ENCODE results near the gene SLC22A6. TPM values are rescaled to one million over a fixed set of nuclear protein-coding genes. Genes with fewer than 3 reads are reported as not detected.
"Not testable (repeated sequence)": the region's sequence is repeated elsewhere in the genome, so short reads cannot be mapped to it uniquely, and the experiment has no call there.

Gene SLC22A6
- total RNA-seq, 4 donors from 2014 or later = not detected

GRCh38 chr11:62957147-62957546, 27.6 kb downstream of the SLC22A6 start:
- DNase-seq (ENCODE audit: low spot score) (no peak), ATAC-seq (ENCODE audit: low FRiP score) (no peak)
- TF ChIP-seq, protein P1, sequence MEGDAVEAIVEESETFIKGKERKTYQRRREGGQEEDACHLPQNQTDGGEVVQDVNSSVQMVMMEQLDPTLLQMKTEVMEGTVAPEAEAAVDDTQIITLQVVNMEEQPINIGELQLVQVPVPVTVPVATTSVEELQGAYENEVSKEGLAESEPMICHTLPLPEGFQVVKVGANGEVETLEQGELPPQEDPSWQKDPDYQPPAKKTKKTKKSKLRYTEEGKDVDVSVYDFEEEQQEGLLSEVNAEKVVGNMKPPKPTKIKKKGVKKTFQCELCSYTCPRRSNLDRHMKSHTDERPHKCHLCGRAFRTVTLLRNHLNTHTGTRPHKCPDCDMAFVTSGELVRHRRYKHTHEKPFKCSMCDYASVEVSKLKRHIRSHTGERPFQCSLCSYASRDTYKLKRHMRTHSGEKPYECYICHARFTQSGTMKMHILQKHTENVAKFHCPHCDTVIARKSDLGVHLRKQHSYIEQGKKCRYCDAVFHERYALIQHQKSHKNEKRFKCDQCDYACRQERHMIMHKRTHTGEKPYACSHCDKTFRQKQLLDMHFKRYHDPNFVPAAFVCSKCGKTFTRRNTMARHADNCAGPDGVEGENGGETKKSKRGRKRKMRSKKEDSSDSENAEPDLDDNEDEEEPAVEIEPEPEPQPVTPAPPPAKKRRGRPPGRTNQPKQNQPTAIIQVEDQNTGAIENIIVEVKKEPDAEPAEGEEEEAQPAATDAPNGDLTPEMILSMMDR (IDR thresholded peaks at IDR 0.05) = no peak

GRCh38 chr11:62954478-62954877, 30.3 kb downstream of the SLC22A6 start:
- no peak for DNase-seq (ENCODE audit: low spot score)
- TF ChIP-seq, protein P1 (IDR thresholded peaks at IDR 0.05) = no peak
- ATAC-seq (ENCODE audit: low FRiP score) = no peak

- TF ChIP-seq, protein P1 (IDR thresholded peaks at IDR 0.05) = no peak
- DNase-seq (ENCODE audit: low spot score) = no peak
- no peak for ATAC-seq (ENCODE audit: low FRiP score)
These were observed 31.0 kb downstream of the SLC22A6 start for GRCh38 chr11:62953811-62954210.

DNA sequence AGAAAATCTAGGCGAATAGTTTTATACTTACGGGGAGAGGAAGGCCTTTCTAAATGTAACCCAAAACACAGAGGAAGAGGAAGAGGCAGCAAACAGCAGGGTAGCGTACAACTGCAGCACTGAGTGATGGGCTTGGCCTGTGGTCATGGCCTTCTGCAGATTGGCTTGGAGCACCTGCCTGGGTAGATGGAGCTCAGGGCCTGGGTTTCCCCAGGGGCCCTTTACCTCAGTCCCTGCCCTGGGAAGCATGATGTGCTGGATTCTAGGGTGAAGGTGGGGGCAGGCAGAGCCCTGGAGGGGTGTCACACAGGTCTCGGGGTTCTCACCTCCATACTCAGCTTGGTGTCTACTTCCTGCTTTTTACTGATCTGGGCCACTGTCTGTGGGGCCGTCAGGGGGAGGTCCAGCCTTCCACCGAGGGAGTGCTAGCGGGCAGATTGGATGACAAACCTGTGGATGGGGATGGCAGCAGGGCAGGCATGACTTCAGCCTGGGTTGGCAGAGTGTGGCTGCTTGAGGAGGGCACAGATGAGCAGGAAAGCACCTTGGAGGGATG, 35.9 kb downstream of the SLC22A6 start:
- no peak for ATAC-seq (ENCODE audit: low FRiP score)
- DNase-seq (ENCODE audit: low spot score) = no peak
- TF ChIP-seq, protein P1 (IDR thresholded peaks at IDR 0.05) = no peak

DNA sequence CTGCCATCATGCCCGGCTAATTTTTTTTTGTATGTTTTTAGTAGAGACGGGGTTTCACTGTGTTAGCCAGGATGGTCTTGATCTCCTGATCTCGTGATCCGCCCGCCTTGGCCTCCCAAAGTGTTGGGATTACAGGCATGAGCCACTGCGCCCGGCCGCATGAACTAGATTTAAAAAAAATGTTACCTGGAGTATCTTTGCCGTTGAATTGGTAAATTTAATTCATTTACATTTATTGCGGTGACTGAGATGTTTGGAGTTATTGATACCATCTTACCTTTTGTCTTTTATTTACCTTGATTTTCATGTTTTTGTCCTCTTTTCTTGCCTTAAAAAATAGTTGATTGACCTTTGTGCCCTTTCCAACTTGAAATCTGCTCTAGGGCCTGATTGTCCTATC, 39.2 kb downstream of the SLC22A6 start:
- not testable (repeated sequence) for DNase-seq (ENCODE audit: low spot score); ATAC-seq (ENCODE audit: low FRiP score)

DNA sequence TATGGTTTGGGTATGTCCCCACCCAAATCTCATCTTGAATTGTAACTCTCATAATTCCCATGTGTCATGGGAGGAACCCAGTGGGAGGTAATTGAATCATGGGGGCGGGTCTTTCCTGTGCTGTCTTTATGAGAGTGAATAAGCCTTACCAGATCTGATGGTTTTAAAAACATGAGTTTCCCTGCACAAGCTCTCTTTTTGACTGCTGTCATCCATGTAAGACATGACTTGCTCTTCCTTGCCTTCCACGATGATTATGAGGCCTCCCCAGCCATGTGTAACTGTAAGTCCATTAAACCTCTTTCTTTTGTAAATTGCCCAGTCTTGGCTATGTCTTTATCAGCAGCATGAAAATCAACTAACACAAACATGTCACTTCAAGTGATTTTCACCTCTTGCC, 47.2 kb downstream of the SLC22A6 start:
- ATAC-seq (ENCODE audit: low FRiP score); DNase-seq (ENCODE audit: low spot score): not testable (repeated sequence)

DNA sequence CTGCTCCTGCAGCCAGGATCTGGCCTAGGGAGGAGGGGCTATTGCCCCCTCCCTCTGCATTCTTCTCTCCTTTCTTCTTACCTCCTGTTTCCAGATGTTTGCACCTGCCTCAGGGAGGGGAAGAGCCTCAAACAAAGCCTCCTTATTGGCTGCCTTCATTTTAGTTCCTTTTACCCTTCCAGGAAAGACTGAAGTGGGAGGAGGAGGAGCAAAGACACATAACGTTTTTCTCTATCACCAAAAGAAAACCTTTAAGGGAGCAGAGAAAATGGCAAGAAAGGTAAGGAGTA, 50.3 kb downstream of the SLC22A6 start:
- DNase-seq (ENCODE audit: low spot score) = no peak
- ATAC-seq (ENCODE audit: low FRiP score) = no peak
- TF ChIP-seq, protein P1 (IDR thresholded peaks at IDR 0.05) = no peak

DNA sequence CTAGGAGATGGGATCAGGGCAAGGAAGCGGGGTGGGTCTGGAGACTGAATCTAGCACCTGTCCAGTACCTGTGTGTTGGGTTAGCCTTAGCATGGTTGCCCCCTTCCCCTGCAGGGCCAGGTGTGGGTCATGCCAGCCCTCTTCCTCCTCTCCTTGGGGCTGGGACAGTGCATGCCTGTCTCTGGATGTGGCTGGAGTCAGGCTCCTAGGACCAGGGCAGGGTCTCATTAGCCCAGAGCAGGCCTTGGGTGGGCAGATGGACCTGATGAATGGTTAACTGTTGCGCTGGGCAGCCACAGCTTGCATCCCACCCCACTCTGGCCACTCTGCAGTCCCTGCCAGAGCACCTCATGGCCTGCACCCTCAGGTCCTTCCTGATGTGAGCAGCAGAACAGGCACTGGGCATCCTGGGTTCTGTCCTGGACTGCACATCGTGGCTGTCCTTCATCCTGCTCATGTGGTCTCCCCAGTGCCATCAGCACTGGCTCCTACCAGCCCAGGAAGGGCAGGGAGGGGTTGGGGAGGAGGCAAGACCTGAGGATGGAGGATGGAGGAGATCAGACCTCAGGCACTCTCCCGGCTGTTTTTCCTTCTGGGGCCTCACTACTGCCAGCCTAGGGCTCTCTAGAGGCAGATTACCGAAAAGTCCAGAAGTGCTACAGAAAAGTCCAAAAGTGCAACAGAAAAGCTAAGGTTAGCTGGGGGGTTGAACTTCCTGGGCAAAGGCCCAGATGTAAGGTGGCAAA, 50.8 kb downstream of the SLC22A6 start:
- DNase-seq (ENCODE audit: low spot score) (no peak), ATAC-seq (ENCODE audit: low FRiP score) (no peak)
- TF ChIP-seq, protein P1 (IDR thresholded peaks at IDR 0.05) = no peak

Measured in omental fat pad (tissue), 4 donors.